KMS-11 (cell line): ENCODE measurements around the gene ZMYND8.

ENCODE experiments used
- H2AFZ ChIP-seq: fragments of 200-600 bp; sonication (generic); 2 replicates; pipeline ENCODE4 v1.6.1; 2016; ENCODE audit warnings: antibody characterized with exemption, mixed run types, low read depth
- H3K27ac ChIP-seq: fragments of 200-600 bp; sonication (generic); 2 replicates; pipeline ENCODE4 v1.6.1; 2016; ENCODE audit warnings: mild to moderate bottlenecking, mixed run types
- H3K27me3 ChIP-seq: fragments of 200-600 bp; sonication (generic); 2 replicates; pipeline ENCODE4 v1.6.1; 2017; ENCODE audit warnings: mild to moderate bottlenecking, low read depth, mixed run types, moderate library complexity; ENCODE audit not compliant: insufficient read depth
- H3K36me3 ChIP-seq: fragments of 200-600 bp; sonication (generic); 2 replicates; pipeline ENCODE4 v1.6.1; 2017; ENCODE audit warnings: mild to moderate bottlenecking, mixed run types; ENCODE audit not compliant: insufficient read depth
- H3K4me1 ChIP-seq: fragments of 200-600 bp; sonication (generic); 2 replicates; pipeline ENCODE4 v1.6.1; 2016; ENCODE audit warnings: mild to moderate bottlenecking, low read depth, mixed run types; ENCODE audit not compliant: poor library complexity, severe bottlenecking
- H3K4me2 ChIP-seq: fragments of 200-600 bp; sonication (generic); 2 replicates; pipeline ENCODE4 v1.7.0; 2016; ENCODE audit warnings: mild to moderate bottlenecking, mixed run types
- H3K4me3 ChIP-seq: fragments of 200-600 bp; sonication (generic); IDR thresholded peaks from 2 replicates; pipeline ENCODE4 v1.6.1; 2017; ENCODE audit warnings: low read depth, low read length, mixed read lengths; ENCODE audit not compliant: insufficient read depth
- H3K79me2 ChIP-seq: fragments of 200-600 bp; sonication (generic); 2 replicates; pipeline ENCODE4 v1.6.1; 2016; ENCODE audit warnings: low read depth, mixed run types; ENCODE audit not compliant: insufficient read depth
- H3K9ac ChIP-seq: fragments of 200-600 bp; sonication (generic); 2 replicates; pipeline ENCODE4 v1.6.1; 2016; ENCODE audit warnings: mild to moderate bottlenecking, mixed run types
- H4K20me1 ChIP-seq: fragments of 200-600 bp; sonication (generic); 2 replicates; pipeline ENCODE4 v1.6.1; 2016; ENCODE audit warnings: mild to moderate bottlenecking, mixed run types; ENCODE audit not compliant: insufficient read depth
- CTCF ChIP-seq: fragments of 200-600 bp; sonication (generic); conservative IDR thresholded peaks from 2 replicates; pipeline ENCODE4 v1.6.1; 2017; ENCODE audit warnings: low read depth, mild to moderate bottlenecking, antibody characterized with exemption, low read length, moderate library complexity, mixed read lengths

The ZMYND8 gene

GRCh38 chr20:47160240-47160639 is 196.3 kb downstream of the ZMYND8 start:
- no peaks in the 10 kb centered on the region for H3K79me2 ChIP-seq
- no peak overlapping the region for H3K9ac ChIP-seq
- no peak for TF ChIP-seq CTCF
- H4K20me1 ChIP-seq = no peaks in the 10 kb centered on the region
- no peak overlapping the region for H2AFZ ChIP-seq
- H3K27ac ChIP-seq = no peak overlapping the region
- no peaks in the 10 kb centered on the region for H3K36me3 ChIP-seq
- H3K4me2 ChIP-seq = no peak overlapping the region
- H3K4me3 ChIP-seq = no peak overlapping the region
- no peaks in the 10 kb centered on the region for H3K27me3 ChIP-seq
- no peaks in the 10 kb centered on the region for H3K4me1 ChIP-seq
